ENCODE data around the gene CACNG3.

GRCh38 chr16:24332178-24332577 lies 76.0 kb downstream of the CACNG3 start:
- TF ChIP-seq MAX (IDR thresholded peaks at IDR 0.05) (no peak), USF1 (IDR thresholded peaks at IDR 0.05) (no peak), EP300 (IDR thresholded peaks at IDR 0.05; ENCODE audit: borderline replicate concordance) (no peak), FOXM1 (IDR thresholded peaks at IDR 0.05; ENCODE audit: borderline replicate concordance, low read depth) (no peak), NFIC (IDR thresholded peaks at IDR 0.05) (no peak), TEAD4 (IDR thresholded peaks at IDR 0.05) (no peak), TAF1 (IDR thresholded peaks at IDR 0.05; ENCODE audit: low read depth) (no peak), CREB1 (IDR thresholded peaks at IDR 0.05; ENCODE audit: low read depth) (no peak), YY1 (IDR thresholded peaks at IDR 0.05; ENCODE audit: low read depth) (no peak), ZBTB7A (IDR thresholded peaks at IDR 0.05; ENCODE audit: low read depth) (no peak), TCF12 (IDR thresholded peaks at IDR 0.05; ENCODE audit: low read depth) (no peak), REST (IDR thresholded peaks at IDR 0.05; ENCODE audit: low read depth) (no peak)
